ENCODE measurements around the gene AGAP2.
"Not testable (repeated sequence)": the region's sequence is repeated elsewhere in the genome, so short reads cannot be mapped to it uniquely, and the experiment has no call there.

The AGAP2 gene

GRCh38 chr12:57735198-57735855, 3.2 kb downstream of the AGAP2 start:
- DNase-seq: no peak

- DNase-seq: no peak
Measured at GRCh38 chr12:57734591-57734990, 4.0 kb downstream of the AGAP2 start.

- no peak for DNase-seq
Measured at GRCh38 chr12:57733928-57734327, 4.6 kb downstream of the AGAP2 start.

GRCh38 chr12:57732726-57733593, 5.6 kb downstream of the AGAP2 start:
- peak; percentile 9 for DNase-seq

- no peak for DNase-seq
Measured at GRCh38 chr12:57732270-57732669, 6.3 kb downstream of the AGAP2 start.

- no peak for DNase-seq
Measured at GRCh38 chr12:57731411-57732080, 7.0 kb downstream of the AGAP2 start.

GRCh38 chr12:57730336-57731067, 8.0 kb downstream of the AGAP2 start:
- DNase-seq: no peak

- no peak for DNase-seq
Measured at GRCh38 chr12:57729321-57729844, 9.2 kb downstream of the AGAP2 start.

GRCh38 chr12:57727758-57728395, 10.7 kb downstream of the AGAP2 start:
- DNase-seq: no peak

GRCh38 chr12:57726884-57727757, 11.4 kb downstream of the AGAP2 start:
- no peak for DNase-seq

- DNase-seq: no peak
Measured at GRCh38 chr12:57726151-57726883, 12.2 kb downstream of the AGAP2 start.

GRCh38 chr12:57725851-57726150, 12.7 kb downstream of the AGAP2 start:
- no peak for DNase-seq

GRCh38 chr12:57724936-57725740, 13.4 kb downstream of the AGAP2 start:
- no peak for DNase-seq

- DNase-seq: no peak
Measured at GRCh38 chr12:57724003-57724935, 14.3 kb downstream of the AGAP2 start.

GRCh38 chr12:57723630-57723962, 14.9 kb downstream of the AGAP2 start:
- no peak for DNase-seq

GRCh38 chr12:57722716-57723629, 15.6 kb downstream of the AGAP2 start:
- DNase-seq: no peak

GRCh38 chr12:57721846-57722608, 16.5 kb downstream of the AGAP2 start:
- DNase-seq: not testable (repeated sequence)

Measured in CD4-positive, alpha-beta T cell treated with Interleukin-15 for 1 hour (primary cell).